IPS DF 19.7 (cell line): ENCODE data around the gene LRRTM2.
"Not testable (repeated sequence)": the region's sequence is repeated elsewhere in the genome, so short reads cannot be mapped to it uniquely, and the experiment has no call there.

Experiments used
- DNase-seq: peaks from one replicate; pipeline ENCODE4 v3.0.0-alpha.2; 2013; ENCODE audit warnings: low read depth, low spot score

LRRTM2 gene

GRCh38 chr5:138874771-138875551, at the start of gene LRRTM2:
LRRTM2 (minus strand) TSS chr5:138875335; CDS start chr5:138874911, 424 bp downstream.
- no peak for DNase-seq

GRCh38 chr5:138922494-138922893, 47.4 kb upstream of the LRRTM2 start:
- DNase-seq, result no peak

- not testable (repeated sequence) for DNase-seq
These were observed 46.2 kb upstream of the LRRTM2 start for GRCh38 chr5:138921362-138921761.

- no peak for DNase-seq
These were observed 45.0 kb upstream of the LRRTM2 start for GRCh38 chr5:138920181-138920580.

- DNase-seq, result no peak
These were observed 43.6 kb upstream of the LRRTM2 start for GRCh38 chr5:138918686-138919085.

GRCh38 chr5:138914338-138914737, 39.2 kb upstream of the LRRTM2 start:
- DNase-seq, result no peak

GRCh38 chr5:138913773-138914172, 38.6 kb upstream of the LRRTM2 start:
- DNase-seq, result no peak

GRCh38 chr5:138912093-138912492, 37.0 kb upstream of the LRRTM2 start:
- no peak for DNase-seq

- DNase-seq, result no peak
These were observed 36.3 kb upstream of the LRRTM2 start for GRCh38 chr5:138911441-138911840.

- no peak for DNase-seq
These were observed 35.5 kb upstream of the LRRTM2 start for GRCh38 chr5:138910546-138911185.

GRCh38 chr5:138909734-138910133, 34.6 kb upstream of the LRRTM2 start:
- DNase-seq, result no peak

- no peak for DNase-seq
These were observed 30.4 kb upstream of the LRRTM2 start for GRCh38 chr5:138905541-138905940.

GRCh38 chr5:138903130-138903775, 28.1 kb upstream of the LRRTM2 start:
- no peak for DNase-seq

- DNase-seq, result no peak
These were observed 26.6 kb upstream of the LRRTM2 start for GRCh38 chr5:138901716-138902115.

- no peak for DNase-seq
These were observed 25.3 kb upstream of the LRRTM2 start for GRCh38 chr5:138900281-138900965.

GRCh38 chr5:138898742-138899141, 23.6 kb upstream of the LRRTM2 start:
- DNase-seq, result no peak

GRCh38 chr5:138898299-138898698, 23.2 kb upstream of the LRRTM2 start:
- DNase-seq, result no peak

GRCh38 chr5:138895918-138896317, 20.8 kb upstream of the LRRTM2 start:
- no peak for DNase-seq

GRCh38 chr5:138890644-138891043, 15.5 kb upstream of the LRRTM2 start:
- DNase-seq, result no peak

- no peak for DNase-seq
These were observed 14.9 kb upstream of the LRRTM2 start for GRCh38 chr5:138889994-138890393.

GRCh38 chr5:138884554-138884953, 9.4 kb upstream of the LRRTM2 start:
- no peak for DNase-seq

- no peak for DNase-seq
These were observed 9.0 kb upstream of the LRRTM2 start for GRCh38 chr5:138884094-138884493.
